DLD1 (cell line): ENCODE measurements around the gene IFRD2.

ENCODE experiments used
- in situ Hi-C: cut with HindIII; loops from 2 replicates; pipeline ENCODE4 v1.10.0; 2017; ENCODE audit warnings: low sequenced_read_pairs

Gene IFRD2

GRCh38 chr3:50303013-50303815, 11.0 kb upstream of the IFRD2 start, which contains the start of gene HYAL1:
Gene HYAL1, minus strand, starts transcription at chr3:50303574. Its CDS starts 618 bp downstream, at chr3:50302956.
- in situ Hi-C loops = no loop called here

- in situ Hi-C loops = no loop called here
Observed at GRCh38 chr3:50302095-50303012, 10.1 kb upstream of the IFRD2 start.

GRCh38 chr3:50300681-50301254, 8.5 kb upstream of the IFRD2 start:
- in situ Hi-C loops = no loop called here

GRCh38 chr3:50299929-50300680, 7.9 kb upstream of the IFRD2 start:
- in situ Hi-C loops = no loop called here

GRCh38 chr3:50299638-50299928, 7.4 kb upstream of the IFRD2 start:
- in situ Hi-C loops = no loop called here

GRCh38 chr3:50298836-50299637, 6.8 kb upstream of the IFRD2 start, which contains the start of the genes HYAL3 and NAA80:
Gene HYAL3, minus strand, starts transcription at chr3:50299405. Its CDS starts 3,803 bp downstream, at chr3:50295602.
Gene NAA80, minus strand, starts transcription at chr3:50299405. Its CDS starts 1,942 bp downstream, at chr3:50297463.
- in situ Hi-C loops = no loop called here

- in situ Hi-C loops = no loop called here
Observed at GRCh38 chr3:50297896-50298725, 5.9 kb upstream of the IFRD2 start.

- in situ Hi-C loops = no loop called here
Observed at GRCh38 chr3:50297384-50297775, 5.2 kb upstream of the IFRD2 start.

GRCh38 chr3:50296721-50297383, 4.6 kb upstream of the IFRD2 start:
- in situ Hi-C loops = no loop called here

- in situ Hi-C loops = no loop called here
Observed at GRCh38 chr3:50295553-50296431, 3.6 kb upstream of the IFRD2 start.

GRCh38 chr3:50294492-50295403, 2.5 kb upstream of the IFRD2 start:
- in situ Hi-C loops = no loop called here

- in situ Hi-C loops = no loop called here
Observed at GRCh38 chr3:50294089-50294488, 1.9 kb upstream of the IFRD2 start.

GRCh38 chr3:50293079-50293801, 1.0 kb upstream of the IFRD2 start:
- in situ Hi-C loops = no loop called here

- in situ Hi-C loops = no loop called here
Observed at GRCh38 chr3:50290161-50290641, 2.0 kb downstream of the IFRD2 start.

GRCh38 chr3:50289130-50289529, 3.1 kb downstream of the IFRD2 start:
- in situ Hi-C loops = no loop called here
